ENCODE measurements around the gene CEP41.

CEP41 gene

GRCh38 chr7:130440527-130441365 lies at the start of gene CEP41:
CEP41 (minus strand) TSS chr7:130441016; CDS start chr7:130440966, 50 bp downstream.
- DNase-seq (ENCODE audit: low read depth): peak; percentile 83

- no peak for DNase-seq (ENCODE audit: low read depth)
Observed at GRCh38 chr7:130490311-130490791, 49.5 kb upstream of the CEP41 start.

- no peak for DNase-seq (ENCODE audit: low read depth)
Observed at GRCh38 chr7:130489140-130489983, 48.5 kb upstream of the CEP41 start.

GRCh38 chr7:130488392-130489139 lies 47.8 kb upstream of the CEP41 start:
- DNase-seq (ENCODE audit: low read depth): no peak

- no peak for DNase-seq (ENCODE audit: low read depth)
Observed at GRCh38 chr7:130486954-130487436, 46.2 kb upstream of the CEP41 start.

GRCh38 chr7:130486114-130486953 lies 45.5 kb upstream of the CEP41 start:
- peak; percentile 24 for DNase-seq (ENCODE audit: low read depth)

- no peak for DNase-seq (ENCODE audit: low read depth)
Observed at GRCh38 chr7:130485734-130486113, 44.9 kb upstream of the CEP41 start.

- DNase-seq (ENCODE audit: low read depth): no peak
Observed at GRCh38 chr7:130483031-130483430, 42.2 kb upstream of the CEP41 start.

- DNase-seq (ENCODE audit: low read depth): no peak
Observed at GRCh38 chr7:130481898-130482297, 41.1 kb upstream of the CEP41 start.

- no peak for DNase-seq (ENCODE audit: low read depth)
Observed at GRCh38 chr7:130479716-130480400, 39.0 kb upstream of the CEP41 start.

GRCh38 chr7:130478991-130479390 lies 38.2 kb upstream of the CEP41 start:
- DNase-seq (ENCODE audit: low read depth): no peak

GRCh38 chr7:130476297-130477150 lies 35.7 kb upstream of the CEP41 start:
- DNase-seq (ENCODE audit: low read depth): no peak

GRCh38 chr7:130475776-130476175 lies 35.0 kb upstream of the CEP41 start:
- no peak for DNase-seq (ENCODE audit: low read depth)

- DNase-seq (ENCODE audit: low read depth): no peak
Observed at GRCh38 chr7:130473876-130474275, 33.1 kb upstream of the CEP41 start.

GRCh38 chr7:130473289-130473688 lies 32.5 kb upstream of the CEP41 start:
- no peak for DNase-seq (ENCODE audit: low read depth)

GRCh38 chr7:130471974-130472373 lies 31.2 kb upstream of the CEP41 start:
- no peak for DNase-seq (ENCODE audit: low read depth)

GRCh38 chr7:130468612-130469011 lies 27.8 kb upstream of the CEP41 start:
- no peak for DNase-seq (ENCODE audit: low read depth)

GRCh38 chr7:130463553-130464434 lies 23.0 kb upstream of the CEP41 start:
- DNase-seq (ENCODE audit: low read depth): no peak

GRCh38 chr7:130461272-130461671 lies 20.5 kb upstream of the CEP41 start:
- DNase-seq (ENCODE audit: low read depth): no peak

Data from stimulated activated CD8-positive, alpha-beta memory T cell treated with anti-CD3 and anti-CD28 coated beads, Interleukin-12 subunit alpha, Interleukin-12 subunit beta, amount 100 ng/mL, for 1 hour (primary cell).